GM18861 (cell line): Measurements from ENCODE around the gene TMEM205.
"Not testable (repeated sequence)": the region's sequence is repeated elsewhere in the genome, so short reads cannot be mapped to it uniquely, and the experiment has no call there.

Source experiments
- ATAC-seq: cut with Tn5 transposase; IDR thresholded peaks from one replicate; pipeline ENCODE4 v1.9.1; 2021; ENCODE audit not compliant: unreplicated experiment

TMEM205 gene

DNA sequence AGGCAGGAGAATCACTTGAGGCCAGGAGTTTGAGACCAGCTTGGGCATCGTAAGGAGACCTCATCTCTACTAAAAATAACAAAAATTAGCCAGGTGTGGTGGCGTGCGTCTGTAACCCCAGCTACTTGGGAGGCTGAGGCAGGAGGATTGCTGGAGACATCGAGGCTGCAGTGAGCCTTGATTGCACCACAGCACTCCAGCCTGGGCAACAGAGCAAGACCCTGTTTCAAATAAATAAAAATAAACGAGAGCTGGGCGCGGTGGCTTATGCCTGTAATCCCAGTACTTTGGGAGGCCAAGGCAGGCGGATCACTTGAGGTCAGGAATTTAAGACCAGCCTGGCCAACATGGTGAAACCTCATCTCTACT lies 6.0 kb downstream of the TMEM205 start:
- ATAC-seq: not testable (repeated sequence)

GRCh38 chr19:11339254-11340098 lies 6.6 kb downstream of the TMEM205 start, which contains the start of gene RAB3D:
RAB3D (minus strand) TSS chr19:11339657; CDS start chr19:11337399, 2,258 bp downstream.
- peak; percentile 63 for ATAC-seq

DNA sequence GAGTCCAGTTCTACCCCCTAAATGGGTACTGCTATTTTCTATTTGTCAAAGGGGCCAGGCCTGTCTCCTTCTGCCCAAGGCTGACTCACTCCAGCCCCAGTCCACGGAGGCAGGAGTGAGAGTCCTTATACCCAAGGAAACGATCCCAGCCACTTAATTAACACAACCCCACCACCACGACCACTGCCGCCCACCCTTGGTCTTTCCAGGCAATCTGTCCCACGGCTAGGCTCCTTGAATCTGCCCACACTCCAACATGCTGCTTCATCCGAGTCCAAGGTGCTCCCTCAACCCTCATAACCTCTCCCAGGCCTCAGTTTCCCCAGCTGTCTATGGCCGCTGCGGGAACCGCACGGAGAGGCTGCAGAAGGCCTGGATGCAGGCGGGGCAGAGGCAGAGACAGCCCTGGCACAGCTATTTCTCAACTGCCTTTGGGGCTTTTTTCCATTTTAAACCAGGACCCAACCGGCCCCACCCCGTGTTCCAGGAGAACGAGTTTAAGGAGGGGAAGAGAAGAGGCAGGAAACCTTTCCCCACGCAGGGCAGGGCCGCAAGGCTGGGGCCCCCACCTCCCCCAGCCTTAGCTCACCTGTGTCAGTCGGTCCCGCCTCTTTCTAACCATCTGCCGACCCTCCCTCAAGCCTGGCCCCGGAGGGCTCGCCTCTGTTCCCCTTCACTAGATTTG lies 7.4 kb downstream of the TMEM205 start:
- no peak for ATAC-seq

DNA sequence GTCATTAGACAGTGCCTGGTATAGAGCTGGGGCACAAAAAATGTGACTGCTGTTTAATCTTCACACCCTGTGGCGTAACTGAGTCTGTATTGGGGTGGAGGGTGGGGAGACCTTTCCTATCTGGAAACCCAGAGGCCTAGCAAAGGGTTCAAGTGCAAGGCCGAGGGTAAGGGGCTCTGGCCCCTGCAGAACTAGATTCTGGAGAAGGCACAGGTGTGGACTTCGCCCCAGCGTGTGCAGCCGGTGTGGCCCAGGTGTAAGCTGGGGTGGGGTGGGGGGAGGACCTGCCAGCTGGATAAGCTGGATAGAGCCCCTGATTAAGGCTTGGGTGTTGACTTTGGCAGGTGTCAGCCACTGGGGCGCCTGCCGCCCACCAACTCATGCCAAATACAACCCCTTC lies 7.9 kb downstream of the TMEM205 start:
- ATAC-seq: no peak

GRCh38 chr19:11337080-11337479 lies 9.0 kb downstream of the TMEM205 start:
- ATAC-seq: no peak

GRCh38 chr19:11335449-11336146 lies 10.5 kb downstream of the TMEM205 start:
- no peak for ATAC-seq

DNA sequence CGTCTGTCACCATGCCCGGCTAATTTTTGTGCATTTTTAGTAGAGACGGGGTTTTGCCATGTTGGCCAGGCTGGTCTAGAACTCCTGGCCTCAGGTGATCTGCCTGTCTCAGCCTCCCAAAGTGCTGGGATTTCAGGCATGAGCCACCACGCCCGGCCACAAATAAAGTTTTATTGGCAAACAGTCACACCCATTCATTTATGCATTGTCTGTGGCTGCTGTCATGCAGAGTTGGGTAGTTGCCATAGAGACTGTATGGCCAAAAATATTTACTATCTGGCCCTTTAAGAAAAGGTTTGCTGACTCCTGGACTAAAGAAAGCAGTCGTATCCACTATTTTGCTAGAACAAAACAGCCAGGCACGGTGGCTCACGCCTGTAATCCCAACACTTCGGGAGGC lies 12.2 kb downstream of the TMEM205 start:
- not testable (repeated sequence) for ATAC-seq

- ATAC-seq: no peak
These were observed 13.2 kb downstream of the TMEM205 start for GRCh38 chr19:11332822-11333221.

DNA sequence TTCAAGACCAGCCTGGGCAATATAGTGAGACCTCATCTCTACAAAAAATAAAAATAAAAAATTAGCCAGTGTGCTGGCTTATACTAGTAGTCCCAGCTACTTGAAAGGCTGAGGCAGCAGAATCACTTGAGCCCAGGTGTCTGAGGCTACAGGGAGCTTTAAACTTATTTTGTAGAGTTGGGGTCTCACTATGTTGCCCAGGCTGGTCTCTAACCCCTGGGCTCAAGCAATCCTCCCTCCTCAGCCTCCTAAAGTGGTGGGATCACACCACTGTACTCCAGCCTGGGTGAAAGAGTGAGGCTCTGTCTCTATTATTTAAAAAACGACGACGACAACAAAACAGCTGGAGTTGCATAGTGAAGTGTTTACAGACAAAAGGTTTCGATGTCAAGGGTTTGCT lies 14.6 kb downstream of the TMEM205 start:
- ATAC-seq: no peak

- no peak for ATAC-seq
These were observed 15.9 kb downstream of the TMEM205 start for GRCh38 chr19:11330127-11330526.

DNA sequence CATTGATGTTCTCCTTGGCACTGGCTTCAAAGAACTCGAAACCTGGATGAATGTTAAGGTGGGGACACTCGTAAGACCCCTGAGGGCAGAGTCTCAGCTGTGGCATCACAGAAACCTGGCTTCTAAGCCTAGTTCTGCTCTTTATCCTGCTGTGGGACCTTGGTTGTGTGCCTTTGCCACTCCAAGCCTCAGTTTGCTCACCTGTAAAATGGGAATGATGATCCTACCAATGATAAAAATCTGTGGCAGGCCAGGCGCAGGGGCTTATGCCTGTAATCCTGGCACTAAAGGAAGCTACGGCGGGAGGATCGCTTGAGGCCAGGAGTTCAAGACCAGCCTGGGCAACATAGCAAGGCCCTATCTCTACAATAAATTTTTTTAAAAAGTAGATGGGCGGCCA lies 20.5 kb downstream of the TMEM205 start:
- no peak for ATAC-seq

DNA sequence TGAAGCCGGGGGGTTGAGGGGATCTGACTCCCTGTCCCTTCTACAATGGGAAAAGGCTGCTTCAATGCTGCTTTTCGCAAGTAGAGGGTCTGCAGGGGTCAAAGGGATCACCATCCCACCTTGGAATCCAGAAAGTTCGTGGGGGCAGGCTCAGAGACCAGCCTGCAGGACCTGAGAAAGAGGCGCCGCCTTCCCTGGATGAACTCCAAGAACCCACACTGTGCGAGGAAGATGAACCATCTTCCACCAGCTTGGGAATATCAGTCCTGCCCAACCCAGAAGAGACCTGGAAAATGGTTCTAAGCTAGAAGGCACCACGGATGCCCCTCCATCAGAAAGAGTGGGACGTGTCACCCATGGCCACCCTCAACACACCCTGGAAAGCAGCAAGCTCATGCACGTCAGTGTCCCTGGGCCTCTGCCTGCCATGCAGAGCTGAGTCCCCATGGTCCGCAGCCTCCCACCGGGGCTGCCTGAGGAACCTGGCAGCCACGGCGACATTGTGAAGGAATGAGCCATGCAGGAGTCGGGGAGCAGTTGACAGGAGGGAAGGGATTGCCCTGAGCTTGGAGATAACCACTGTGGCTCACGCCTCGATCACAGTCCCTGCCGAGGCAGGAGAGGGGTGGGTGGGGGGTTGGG lies 21.2 kb downstream of the TMEM205 start:
- no peak for ATAC-seq

DNA sequence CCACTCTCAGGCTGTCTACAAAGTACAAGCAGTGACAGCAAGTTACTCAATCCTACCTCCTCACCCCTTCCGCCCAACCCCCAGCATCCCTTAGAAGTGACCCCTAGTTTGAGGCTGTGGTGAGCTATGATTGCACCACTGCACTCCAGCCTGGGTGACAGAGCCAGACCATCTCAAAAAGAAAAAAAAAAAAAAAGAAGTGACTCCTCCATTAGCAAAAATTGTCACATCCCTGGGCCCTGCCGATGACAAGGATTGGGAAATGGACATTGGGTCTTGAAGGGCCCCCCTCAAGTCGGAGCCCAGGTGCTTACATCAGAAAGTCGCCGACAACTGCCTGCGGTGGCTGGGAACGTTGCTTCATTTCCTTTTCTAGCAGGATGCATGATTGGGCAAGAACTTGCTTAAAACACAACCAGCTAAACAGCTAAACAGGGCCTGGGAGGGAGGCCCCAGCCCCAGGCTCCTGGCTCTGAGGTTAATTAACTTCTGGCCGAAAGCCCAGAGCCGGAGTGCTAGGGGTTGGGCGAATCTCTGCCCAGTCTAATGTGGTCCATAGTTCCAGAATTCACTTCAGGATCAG lies 21.9 kb downstream of the TMEM205 start:
- ATAC-seq: peak; percentile 63

GRCh38 chr19:11323601-11324078 lies 22.4 kb downstream of the TMEM205 start:
- ATAC-seq: no peak

- no peak for ATAC-seq
These were observed 23.6 kb downstream of the TMEM205 start for GRCh38 chr19:11322269-11323024.

GRCh38 chr19:11321191-11322126 lies 24.6 kb downstream of the TMEM205 start:
- ATAC-seq: no peak

GRCh38 chr19:11320278-11320995 lies 25.6 kb downstream of the TMEM205 start:
- not testable (repeated sequence) for ATAC-seq

DNA sequence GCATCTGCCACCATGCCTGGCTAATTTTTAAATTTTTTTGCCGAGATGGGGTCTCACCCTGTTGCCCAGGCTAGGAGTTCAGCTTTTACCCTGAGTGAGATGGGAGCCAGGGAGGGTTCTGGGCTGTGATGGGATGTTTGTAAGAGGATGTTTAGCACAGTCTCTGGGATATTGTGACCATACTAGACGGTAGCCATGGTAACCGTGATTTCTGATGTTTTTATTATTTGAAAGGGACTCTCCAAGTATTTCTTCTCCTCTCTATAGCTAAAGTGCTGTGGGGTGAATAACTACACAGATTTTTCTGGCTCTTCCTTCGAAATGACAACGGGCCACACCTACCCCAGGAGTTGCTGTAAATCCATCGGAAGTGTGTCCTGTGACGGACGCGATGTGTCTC lies 39.7 kb downstream of the TMEM205 start:
- ATAC-seq: no peak
